Spinal cord (tissue), 10 donors: ENCODE measurements around the gene ALDH2. TPM values are rescaled to one million over a fixed set of nuclear protein-coding genes. Genes with fewer than 3 reads are reported as not detected.

Source experiments
- DNase-seq, 6 donors: peaks; one replicate each; pipeline versions ENCODE4 v3.0.0 to v3.0.0-alpha.2; 2013 to 2015; ENCODE audit warnings: low spot score in 6 of 6, low read depth in 4 of 6
- H3K27ac ChIP-seq: one replicate; pipeline ENCODE4 v1.5.1; 2013; ENCODE audit warnings: low read depth, low read length, control low read depth
- H3K27me3 ChIP-seq: one replicate; pipeline ENCODE4 v1.6.1; 2013; ENCODE audit warnings: low read length; ENCODE audit not compliant: control insufficient read depth, insufficient read depth
- H3K36me3 ChIP-seq: one replicate; pipeline ENCODE4 v1.6.1; 2013; ENCODE audit warnings: low read length; ENCODE audit not compliant: control insufficient read depth, insufficient read depth
- H3K4me1 ChIP-seq: one replicate; pipeline ENCODE4 v1.6.1; 2013; ENCODE audit warnings: low read length; ENCODE audit not compliant: control insufficient read depth, insufficient read depth
- H3K4me3 ChIP-seq: one replicate; pipeline ENCODE4 v1.5.1; 2013; ENCODE audit warnings: low read depth, low read length, control low read depth
- H3K9me3 ChIP-seq: one replicate; pipeline ENCODE4 v1.6.1; 2013; ENCODE audit warnings: low read length; ENCODE audit not compliant: control insufficient read depth, insufficient read depth
- WGBS: methylation state at CpG from one replicate; pipeline ENCODE4 v1.1.5; 2013; ENCODE audit warnings: missing lambda C conversion rate; ENCODE audit not compliant: insufficient coverage; 5-methylcytosine and 5-hydroxymethylcytosine counted together
- polyA plus RNA-seq, 2 donors: library from polyadenylated mRNA; unstranded; fragments of 120-200 nt; gene quantifications; one replicate each; pipeline ENCODE4 v1.2.1, GENCODE V29; 2013; ENCODE audit not compliant: insufficient read length in 2 of 2
- total RNA-seq, 2 donors: library from RNA; depleted of rRNA in 1 of 2; stranded (reverse); fragments of 120-200 nt in 1 of 2; fragments of >200 nt in 1 of 2; gene quantifications; one replicate each; pipeline versions ENCODE4 v1.2.3 to v1.2.4, GENCODE V29; 2013 to 2014
- donor health status: healthy.

The ALDH2 gene
- total and polyA plus RNA-seq, 4 donors, result 45.4 to 172 (median 108) TPM

- H3K4me1 ChIP-seq, result peaks cover 23% of the 10 kb centered on the region
Measured at GRCh38 chr12:111768159-111768895, 1.6 kb downstream of the ALDH2 start.

DNA sequence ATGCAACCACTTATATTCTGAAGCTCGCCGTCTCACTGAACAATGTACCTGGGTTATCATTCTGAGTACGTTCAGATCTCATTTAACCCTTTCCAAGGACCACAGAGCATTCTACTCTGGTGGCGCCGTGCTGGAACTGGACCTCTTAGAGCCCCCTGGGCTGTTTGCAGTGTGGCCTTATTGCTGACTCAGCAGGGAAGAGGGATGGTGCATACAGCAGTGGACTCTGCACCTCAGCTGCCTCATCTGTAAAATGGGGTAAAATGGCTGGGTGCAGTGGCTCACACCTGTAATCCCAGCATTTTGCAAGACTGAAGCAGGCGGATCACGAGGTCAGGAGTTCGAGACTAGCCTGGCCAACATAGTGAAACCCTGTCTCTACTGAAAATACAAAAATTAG is 2.9 kb downstream of the ALDH2 start:
- Histone ChIP-seq H3K4me3 (no peak overlapping the region), H3K9me3 (no peaks in the 10 kb centered on the region), H3K4me1 (peaks cover 31% of the 10 kb centered on the region), H3K36me3 (peaks cover 2% of the 10 kb centered on the region), H3K27ac (no peak overlapping the region), H3K27me3 (no peaks in the 10 kb centered on the region)
- DNase-seq, result no peak
- WGBS, result 76% methylated on average over 6 of the region's 8 CpGs

More at GRCh38 chr12:111768159-111768895, 1.6 kb downstream of the ALDH2 start:
- Histone ChIP-seq H3K27me3 (no peaks in the 10 kb centered on the region), H3K36me3 (peaks cover 2% of the 10 kb centered on the region), H3K27ac (no peak overlapping the region), H3K4me3 (no peak overlapping the region), H3K9me3 (no peaks in the 10 kb centered on the region)
- WGBS, result 78% methylated on average over 5 of the region's 9 CpGs
- DNase-seq, result no peak

DNA sequence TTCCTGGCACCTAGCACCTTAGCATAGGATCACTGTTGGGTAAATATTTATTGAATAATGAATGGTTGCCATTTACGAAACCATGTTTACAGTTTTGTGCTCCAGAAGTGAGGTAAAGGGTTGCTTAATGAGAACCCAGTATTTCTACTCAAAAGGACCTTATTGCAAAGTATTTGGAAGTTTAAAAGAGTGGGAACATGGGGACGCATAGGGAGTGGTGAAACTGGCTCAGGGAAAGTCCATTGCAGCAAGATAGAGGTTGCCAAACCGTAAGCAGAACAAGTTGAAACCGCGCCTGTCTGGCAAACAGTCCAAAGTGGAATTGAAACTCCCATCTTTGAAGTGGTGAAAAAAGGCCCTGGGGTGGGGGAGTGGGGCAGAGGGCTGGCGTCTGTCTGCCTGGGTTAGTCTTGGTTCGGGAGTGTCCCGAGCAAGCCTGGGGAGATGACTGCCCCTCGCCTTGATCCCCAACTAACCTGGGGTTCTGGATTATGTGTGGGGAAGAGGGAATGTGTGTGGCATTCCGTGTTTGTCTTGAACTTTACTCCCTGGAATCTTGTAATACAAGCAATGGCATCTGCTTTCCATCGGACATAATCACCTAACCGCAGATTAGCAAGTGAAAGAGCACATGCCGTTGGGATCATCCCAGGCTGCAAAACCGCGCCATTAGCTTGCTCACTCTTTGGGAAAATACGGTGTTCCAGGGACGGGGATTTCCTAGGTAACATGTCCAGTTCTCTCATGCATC is 7.2 kb downstream of the ALDH2 start:
- H3K4me1 ChIP-seq, result peaks cover 27% of the 10 kb centered on the region
- H3K27ac ChIP-seq, result peak overlapping the region; percentile 81
- no peaks in the 10 kb centered on the region for H3K27me3 ChIP-seq
- DNase-seq, result peak in 1 of 6 donors; percentile 51
- no peaks in the 10 kb centered on the region for H3K9me3 ChIP-seq
- H3K4me3 ChIP-seq, result no peak overlapping the region
- peaks cover 11% of the 10 kb centered on the region for H3K36me3 ChIP-seq
- 54% methylated on average over 13 of the region's 17 CpGs for WGBS

GRCh38 chr12:111775205-111776193 is 8.8 kb downstream of the ALDH2 start:
- H3K4me3 ChIP-seq, result no peak overlapping the region
- DNase-seq, result peak in 2 of 6 donors; percentile 46 to 85
- no peaks in the 10 kb centered on the region for H3K9me3 ChIP-seq
- peak overlapping the region; percentile 81 for H3K27ac ChIP-seq
- peaks cover 25% of the 10 kb centered on the region for H3K36me3 ChIP-seq
- 62% methylated on average over 11 of the region's 15 CpGs for WGBS
- H3K4me1 ChIP-seq, result peaks cover 27% of the 10 kb centered on the region
- H3K27me3 ChIP-seq, result no peaks in the 10 kb centered on the region

DNA sequence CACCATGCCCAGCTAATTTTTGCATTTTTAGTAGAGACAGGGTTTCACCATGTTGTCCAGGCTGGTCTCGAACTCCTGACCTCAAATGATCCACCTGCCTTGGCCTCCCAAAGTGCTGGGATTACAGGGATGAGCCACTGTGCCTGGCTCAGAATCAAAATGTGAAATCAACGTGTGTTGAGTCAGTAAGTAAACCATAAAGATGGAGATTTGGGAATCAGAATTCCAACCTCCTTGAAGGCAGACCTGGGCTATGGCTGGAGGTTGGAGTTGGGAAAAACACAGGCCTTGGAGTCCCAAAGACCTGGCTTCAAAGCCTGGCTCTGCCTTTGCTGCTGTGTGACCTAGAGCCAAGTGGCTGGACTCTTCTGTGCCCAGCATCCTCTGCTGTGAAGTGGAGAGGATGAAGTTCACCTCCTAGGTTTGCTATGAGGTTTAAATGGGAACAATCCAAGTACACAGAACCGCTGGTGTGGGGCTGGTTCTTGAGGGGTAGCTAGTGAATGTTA is 10.2 kb downstream of the ALDH2 start:
- Histone ChIP-seq H3K4me3 (no peak overlapping the region), H3K4me1 (peaks cover 27% of the 10 kb centered on the region), H3K27me3 (no peaks in the 10 kb centered on the region), H3K36me3 (peaks cover 29% of the 10 kb centered on the region), H3K9me3 (no peaks in the 10 kb centered on the region), H3K27ac (no peak overlapping the region)
- DNase-seq, result no peak
- WGBS, result 94% methylated on average over 3 of the region's 3 CpGs

- H3K9me3 ChIP-seq, result no peaks in the 10 kb centered on the region
- H3K36me3 ChIP-seq, result peaks cover 33% of the 10 kb centered on the region
- 95% methylated on average over 15 of the region's 16 CpGs for WGBS
- H3K27me3 ChIP-seq, result no peaks in the 10 kb centered on the region
- no peak overlapping the region for H3K4me3 ChIP-seq
- DNase-seq, result no peak
- peaks cover 27% of the 10 kb centered on the region for H3K4me1 ChIP-seq
- H3K27ac ChIP-seq, result no peak overlapping the region
Measured at GRCh38 chr12:111777345-111778045, 10.8 kb downstream of the ALDH2 start.

- Histone ChIP-seq H3K4me3 (no peak overlapping the region), H3K4me1 (peaks cover 13% of the 10 kb centered on the region), H3K27ac (no peak overlapping the region), H3K27me3 (no peaks in the 10 kb centered on the region), H3K9me3 (no peaks in the 10 kb centered on the region), H3K36me3 (peaks cover 56% of the 10 kb centered on the region)
- DNase-seq, result no peak
- WGBS, result 91% methylated on average over 6 of the region's 10 CpGs
Measured at GRCh38 chr12:111780166-111780565, 13.4 kb downstream of the ALDH2 start.

DNA sequence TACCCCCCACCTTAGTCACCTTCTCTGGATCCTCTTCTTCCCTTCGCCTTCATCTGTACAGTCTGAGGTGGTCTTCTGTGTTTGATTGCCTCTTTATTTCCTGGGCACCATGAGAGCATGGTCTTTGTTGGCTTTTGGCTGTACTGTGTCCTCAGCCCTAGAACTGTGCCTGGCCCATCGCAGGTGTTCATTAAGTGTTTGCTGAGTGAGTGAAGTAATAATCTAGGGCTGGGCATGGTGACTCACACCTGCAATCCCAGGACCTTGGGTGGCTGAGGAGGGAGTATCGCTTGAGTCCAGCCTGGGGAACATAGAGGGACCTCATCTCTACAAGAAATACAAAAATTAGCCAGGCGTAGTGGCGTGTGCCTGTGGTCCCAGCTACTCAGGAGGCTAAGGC is 13.9 kb downstream of the ALDH2 start:
- Histone ChIP-seq H3K9me3 (no peaks in the 10 kb centered on the region), H3K27me3 (no peaks in the 10 kb centered on the region), H3K4me1 (peaks cover 8% of the 10 kb centered on the region), H3K27ac (no peak overlapping the region), H3K36me3 (peaks cover 60% of the 10 kb centered on the region), H3K4me3 (no peak overlapping the region)
- no peak for DNase-seq
- 100% methylated on average over 1 of the region's 5 CpGs for WGBS
